Smooth muscle cell (in vitro differentiated cells): ENCODE data around the gene SEMA3D. TPM values are rescaled to one million over a fixed set of nuclear protein-coding genes. Genes with fewer than 3 reads are reported as not detected.

Experiments used
- DNase-seq: peaks from one replicate; lab custom pipeline; 2025; ENCODE audit not compliant: unreplicated experiment; lab: John Stamatoyannopoulos, UW
- H2AFZ ChIP-seq: fragments of 200-600 bp; sonication (generic); 2 replicates; pipeline ENCODE4 v1.6.0; 2016; ENCODE audit warnings: antibody characterized with exemption, low read depth, mild to moderate bottlenecking
- H3F3A ChIP-seq: fragments of 200-600 bp; sonication (generic); 2 replicates; pipeline ENCODE4 v1.6.0; 2017; ENCODE audit warnings: antibody characterized with exemption, low read depth
- H3K27ac ChIP-seq: fragments of 200-600 bp; sonication (generic); 2 replicates; pipeline ENCODE4 v1.5.1; 2016; ENCODE audit warnings: low read depth, mild to moderate bottlenecking
- H3K27me3 ChIP-seq: fragments of 200-600 bp; sonication (generic); 2 replicates; pipeline ENCODE4 v1.6.1; 2016; ENCODE audit warnings: low read depth, mild to moderate bottlenecking
- H3K36me3 ChIP-seq: fragments of 200-600 bp; sonication (generic); 2 replicates; pipeline ENCODE4 v1.5.1; 2016; ENCODE audit warnings: low read depth
- H3K4me1 ChIP-seq: fragments of 200-600 bp; sonication (generic); 2 replicates; pipeline ENCODE4 v1.5.1; 2016; ENCODE audit warnings: low read depth
- H3K4me2 ChIP-seq: fragments of 200-600 bp; sonication (generic); 2 replicates; pipeline ENCODE4 v1.6.0; 2016; ENCODE audit warnings: mild to moderate bottlenecking
- H3K4me3 ChIP-seq: fragments of 200-600 bp; sonication (generic); 2 replicates; pipeline ENCODE4 v1.5.1; 2016; ENCODE audit warnings: mild to moderate bottlenecking
- H3K79me2 ChIP-seq: fragments of 200-600 bp; sonication (generic); 2 replicates; pipeline ENCODE4 v1.6.0; 2016; ENCODE audit warnings: low read depth, mild to moderate bottlenecking
- H3K9ac ChIP-seq: fragments of 200-600 bp; sonication (generic); 2 replicates; pipeline ENCODE4 v1.6.0; 2016; ENCODE audit warnings: low read depth
- H3K9me3 ChIP-seq: fragments of 200-600 bp; sonication (generic); replicated peaks from 2 replicates; pipeline ENCODE4 v1.5.1; 2016; ENCODE audit warnings: low read depth
- H4K20me1 ChIP-seq: fragments of 200-600 bp; sonication (generic); 2 replicates; pipeline ENCODE4 v1.6.0; 2016; ENCODE audit warnings: low read depth
- CTCF ChIP-seq: fragments of 200-600 bp; sonication (generic); IDR thresholded peaks from 2 replicates; pipeline ENCODE4 v1.5.1; 2017; ENCODE audit warnings: borderline replicate concordance, mild to moderate bottlenecking, antibody characterized with exemption; ENCODE audit not compliant: insufficient read depth, poor library complexity, severe bottlenecking
- WGBS: methylation state at CpG from one replicate; pipeline ENCODE4 v1.1.7; 2016; ENCODE audit warnings: low lambda C conversion rate; 5-methylcytosine and 5-hydroxymethylcytosine counted together
- polyA plus RNA-seq: library from polyadenylated mRNA; unstranded; fragments of >200 nt; fragmentation: Nextera tagmentation; extraction: Ambion mirVana; gene quantifications from 2 replicates; pipeline ENCODE4 v1.2.1, GENCODE V29; 2016
- total RNA-seq: library from RNA; depleted of rRNA; stranded (reverse); fragments of >200 nt; gene quantifications from 2 replicates; pipeline ENCODE4 v1.2.3, GENCODE V29; 2014

SEMA3D gene
- total and polyA plus RNA-seq, 2 experiments from 2014 or later = 9.8 to 106 TPM

- no peak overlapping the region for H3K4me2 ChIP-seq
- H3K79me2 ChIP-seq = no peaks in the 10 kb centered on the region
- H3K4me3 ChIP-seq = no peak overlapping the region
- H4K20me1 ChIP-seq = no peaks in the 10 kb centered on the region
- no peak overlapping the region for H3K9ac ChIP-seq
- no peak for TF ChIP-seq CTCF
- H2AFZ ChIP-seq = no peak overlapping the region
- no peaks in the 10 kb centered on the region for H3K4me1 ChIP-seq
- no peaks in the 10 kb centered on the region for H3K27me3 ChIP-seq
- 91% methylated on average over 11 of the region's 11 CpGs for WGBS
- H3K36me3 ChIP-seq = no peaks in the 10 kb centered on the region
- no peaks in the 10 kb centered on the region for H3F3A ChIP-seq
- H3K9me3 ChIP-seq = no peaks in the 10 kb centered on the region
- H3K27ac ChIP-seq = no peak overlapping the region
- no peak for DNase-seq
Measured at GRCh38 chr7:85039196-85039923, 147.5 kb downstream of the SEMA3D start.

- Histone ChIP-seq H3F3A (no peaks in the 10 kb centered on the region), H3K27ac (no peak overlapping the region), H3K9ac (no peak overlapping the region), H3K27me3 (no peaks in the 10 kb centered on the region), H3K79me2 (no peaks in the 10 kb centered on the region), H3K36me3 (no peaks in the 10 kb centered on the region), H2AFZ (no peak overlapping the region), H4K20me1 (no peaks in the 10 kb centered on the region), H3K4me3 (no peak overlapping the region), H3K9me3 (no peaks in the 10 kb centered on the region), H3K4me2 (no peak overlapping the region), H3K4me1 (no peaks in the 10 kb centered on the region)
- DNase-seq = no peak
- 78% methylated on average over 2 of the region's 2 CpGs for WGBS
- TF ChIP-seq CTCF = no peak
Measured at GRCh38 chr7:85038466-85038865, 148.4 kb downstream of the SEMA3D start.

GRCh38 chr7:85033263-85033662, 153.6 kb downstream of the SEMA3D start:
- Histone ChIP-seq H3F3A (no peaks in the 10 kb centered on the region), H3K4me3 (no peak overlapping the region), H3K79me2 (no peaks in the 10 kb centered on the region), H4K20me1 (no peaks in the 10 kb centered on the region), H3K9me3 (no peaks in the 10 kb centered on the region), H3K27ac (no peak overlapping the region), H3K4me1 (no peaks in the 10 kb centered on the region), H3K36me3 (no peaks in the 10 kb centered on the region), H3K27me3 (no peaks in the 10 kb centered on the region), H2AFZ (no peak overlapping the region), H3K9ac (no peak overlapping the region), H3K4me2 (no peak overlapping the region)
- WGBS = 61% methylated on average over 7 of the region's 7 CpGs
- DNase-seq = no peak
- no peak for TF ChIP-seq CTCF

GRCh38 chr7:85031475-85031874, 155.4 kb downstream of the SEMA3D start:
- H3K4me3 ChIP-seq = no peak overlapping the region
- no peak overlapping the region for H3K9ac ChIP-seq
- 79% methylated on average over 3 of the region's 3 CpGs for WGBS
- H3K27ac ChIP-seq = peak overlapping the region; percentile 29
- H3K27me3 ChIP-seq = no peaks in the 10 kb centered on the region
- no peaks in the 10 kb centered on the region for H3F3A ChIP-seq
- TF ChIP-seq CTCF = no peak
- H3K4me2 ChIP-seq = peak overlapping the region; percentile 38
- no peaks in the 10 kb centered on the region for H3K9me3 ChIP-seq
- no peak overlapping the region for H2AFZ ChIP-seq
- no peaks in the 10 kb centered on the region for H3K36me3 ChIP-seq
- no peaks in the 10 kb centered on the region for H4K20me1 ChIP-seq
- H3K4me1 ChIP-seq = no peaks in the 10 kb centered on the region
- DNase-seq = no peak
- no peaks in the 10 kb centered on the region for H3K79me2 ChIP-seq
